ENCODE measurements around the gene PCSK9. TPM values are rescaled to one million over a fixed set of nuclear protein-coding genes. Genes with fewer than 3 reads are reported as not detected.

The PCSK9 gene
- total and polyA plus RNA-seq, 4 donors, result 10.8 to 112 (median 58.5) TPM

- peaks cover 15 to 48% (median 24%) of the 10 kb centered on the region in 4 donors for H3K36me3 ChIP-seq (ENCODE audit: control insufficient read depth in 4 of 4, insufficient read depth in 3 of 4, low read depth in 1 of 4, low read length in 3 of 4)
Measured at GRCh38 chr1:55059302-55060132, 20.2 kb downstream of the PCSK9 start.

More at GRCh38 chr1:55059302-55060132, 20.2 kb downstream of the PCSK9 start:
- no peak for TF ChIP-seq HNF4A (conservative IDR thresholded peaks at IDR 0.05)
- TF ChIP-seq MAX (IDR thresholded peaks at IDR 0.05), result no peak
- TF ChIP-seq TAF1 (conservative IDR thresholded peaks at IDR 0.05), result no peak
- TF ChIP-seq JUND (IDR thresholded peaks at IDR 0.05), result no peak
- no peak for TF ChIP-seq ZBTB33 (IDR thresholded peaks at IDR 0.05)
- TF ChIP-seq FOXA1 (IDR thresholded peaks at IDR 0.05), result no peak
- TF ChIP-seq RAD21 (IDR thresholded peaks at IDR 0.05), result no peak
- no peak for TF ChIP-seq FOXA2 (IDR thresholded peaks at IDR 0.05)
- no peak for TF ChIP-seq ATF3 (IDR thresholded peaks at IDR 0.05)
- TF ChIP-seq SP1 (IDR thresholded peaks at IDR 0.05), result no peak
- TF ChIP-seq NR2F2 (IDR thresholded peaks at IDR 0.05), result no peak
- TF ChIP-seq REST (IDR thresholded peaks at IDR 0.05), result no peak
- TF ChIP-seq HNF4G (IDR thresholded peaks at IDR 0.05), result no peak
- TF ChIP-seq YY1 (IDR thresholded peaks at IDR 0.05), result no peak
- no peak overlapping the region for H3K27ac ChIP-seq (ENCODE audit: low read depth in 1 of 2, low read length in 2 of 2)
- no peaks in the 10 kb centered on the region for H3K9me3 ChIP-seq (ENCODE audit: control insufficient read depth in 4 of 4, low read length in 3 of 4)
- DNase-seq (ENCODE audit: low spot score), result no peak
- no peak overlapping the region for H3K9ac ChIP-seq (ENCODE audit: low read depth in 1 of 2, low read length in 2 of 2)
- 92% methylated on average over 14 of the region's 14 CpGs for WGBS
- no peaks in the 10 kb centered on the region for H3K27me3 ChIP-seq (ENCODE audit: control insufficient read depth in 4 of 4, insufficient read depth in 4 of 4, low read length in 3 of 4)
- H3K4me3 ChIP-seq (ENCODE audit: low read depth in 1 of 3, low read length in 3 of 3), result no peak overlapping the region
- H3K4me1 ChIP-seq (ENCODE audit: control insufficient read depth in 4 of 4, insufficient read depth in 4 of 4, low read length in 3 of 4), result peaks cover 16 to 58% (median 33%) of the 10 kb centered on the region in 4 donors

Data from liver (tissue), 9 donors.